Heart left ventricle (tissue), 13 donors: ENCODE data around the gene BST1.

Experiments
- CTCF ChIP-seq, 12 donors: fragments of 200-600 bp; sonication (generic) in 4 of 12; IDR thresholded peaks; one replicate each; pipeline versions ENCODE4 v1.5.0 to v1.8.0; 2018 to 2022; ENCODE audit warnings: antibody characterized with exemption in 12 of 12, mild to moderate bottlenecking in 5 of 12
- POLR2A ChIP-seq, 2 donors: fragments of 450-650 bp; IDR thresholded peaks; one replicate each; pipeline ENCODE4 v1.6.1; 2017; ENCODE audit warnings: antibody characterized with exemption in 2 of 2, mild to moderate bottlenecking in 2 of 2, moderate library complexity in 2 of 2
- donor health status: ischemic (EF 13 %, LVEDD 7.1; RV severe dilation, severe dysfunction).
- donor health status: DM: no; HTN: yes; CAD: no.
- donor health status: DM: no; HTN: no; CAD: no.
- donor health status: ischemic (EF 25% LVEDD 6.9; RV normal size, moderate dysfunction).
- donor health status: ischemic (EF 25% LVEDD 5.7; RV mildly dilated, moderate dysfunction).
- donor health status: ischemic (EF 35%, LVEDD 5.7; RV mildly dilated, moderate dysfunction).
- donor health status: nonischemic (EF 11% LVEDD 7.7; RV severe dilation, severe dysfunction).
- donor health status: DM: yes; HTN: yes; CAD: no.
- donor health status: PGD.
- donor health status: ischemic (EF 29% LVEDD 5.4; RV normal size, mild dysfunction).
- donor health status: nonischemic (EF 23%, LVEDD 6.1; RV moderate dilation, normal function).

GRCh38 chr4:15718959-15719358 lies 16.1 kb downstream of the BST1 start:
- TF ChIP-seq CTCF (IDR thresholded peaks at IDR 0.05) (no peak), POLR2A (IDR thresholded peaks at IDR 0.05) (no peak)
